ENCODE results near the gene SRGAP3.
"Not testable (repeated sequence)": the region's sequence is repeated elsewhere in the genome, so short reads cannot be mapped to it uniquely, and the experiment has no call there.

The SRGAP3 gene

DNA sequence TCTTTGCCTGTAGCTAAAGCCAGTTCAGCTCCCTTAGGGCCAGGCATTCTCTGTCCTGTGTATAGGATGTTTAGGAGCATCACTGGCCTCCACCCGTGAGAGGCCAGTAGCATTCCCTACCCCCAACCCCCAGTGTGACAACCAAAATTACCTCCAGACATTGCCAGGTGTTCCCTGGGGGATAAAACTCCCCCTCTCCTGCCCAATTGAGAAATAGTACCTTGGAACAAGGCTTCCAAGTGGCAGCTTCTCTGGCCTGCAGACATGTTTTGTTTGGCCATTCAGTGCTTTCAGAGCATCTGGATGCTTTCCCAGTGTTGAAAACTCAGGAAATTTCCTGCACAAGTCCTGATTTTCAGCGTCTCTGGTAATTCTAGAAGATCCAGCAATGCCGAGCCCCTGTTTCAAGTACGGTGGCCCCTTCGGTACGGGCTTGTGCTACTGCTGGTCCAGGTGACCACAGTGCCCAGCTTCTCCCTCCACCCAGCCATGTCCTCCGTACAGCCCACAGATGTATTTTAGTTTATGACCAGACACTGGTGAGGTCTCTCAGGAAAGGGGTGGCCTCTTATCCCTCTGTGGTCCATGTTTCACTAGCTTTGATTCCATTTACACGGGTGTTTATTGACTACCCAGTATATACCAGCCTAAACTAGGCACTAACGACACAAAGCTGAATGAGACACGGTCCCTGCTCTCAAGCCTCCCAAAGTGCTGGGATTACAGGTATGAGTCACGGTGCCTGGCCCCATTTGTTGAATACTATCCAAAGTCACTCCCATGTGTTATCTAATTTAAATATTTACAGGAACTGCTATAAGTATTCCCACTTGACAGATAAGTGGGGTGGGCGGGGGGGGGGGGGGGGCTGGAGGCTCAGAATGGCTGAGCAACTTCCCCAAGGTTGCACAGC is 160.7 kb downstream of the SRGAP3 start:
- TF ChIP-seq, protein P1, sequence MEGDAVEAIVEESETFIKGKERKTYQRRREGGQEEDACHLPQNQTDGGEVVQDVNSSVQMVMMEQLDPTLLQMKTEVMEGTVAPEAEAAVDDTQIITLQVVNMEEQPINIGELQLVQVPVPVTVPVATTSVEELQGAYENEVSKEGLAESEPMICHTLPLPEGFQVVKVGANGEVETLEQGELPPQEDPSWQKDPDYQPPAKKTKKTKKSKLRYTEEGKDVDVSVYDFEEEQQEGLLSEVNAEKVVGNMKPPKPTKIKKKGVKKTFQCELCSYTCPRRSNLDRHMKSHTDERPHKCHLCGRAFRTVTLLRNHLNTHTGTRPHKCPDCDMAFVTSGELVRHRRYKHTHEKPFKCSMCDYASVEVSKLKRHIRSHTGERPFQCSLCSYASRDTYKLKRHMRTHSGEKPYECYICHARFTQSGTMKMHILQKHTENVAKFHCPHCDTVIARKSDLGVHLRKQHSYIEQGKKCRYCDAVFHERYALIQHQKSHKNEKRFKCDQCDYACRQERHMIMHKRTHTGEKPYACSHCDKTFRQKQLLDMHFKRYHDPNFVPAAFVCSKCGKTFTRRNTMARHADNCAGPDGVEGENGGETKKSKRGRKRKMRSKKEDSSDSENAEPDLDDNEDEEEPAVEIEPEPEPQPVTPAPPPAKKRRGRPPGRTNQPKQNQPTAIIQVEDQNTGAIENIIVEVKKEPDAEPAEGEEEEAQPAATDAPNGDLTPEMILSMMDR (IDR thresholded peaks at IDR 0.05) = no peak
- TF ChIP-seq ZFX (IDR thresholded peaks at IDR 0.05; ENCODE audit: borderline replicate concordance) = no peak
- H3K27ac ChIP-seq = no peak overlapping the region

DNA sequence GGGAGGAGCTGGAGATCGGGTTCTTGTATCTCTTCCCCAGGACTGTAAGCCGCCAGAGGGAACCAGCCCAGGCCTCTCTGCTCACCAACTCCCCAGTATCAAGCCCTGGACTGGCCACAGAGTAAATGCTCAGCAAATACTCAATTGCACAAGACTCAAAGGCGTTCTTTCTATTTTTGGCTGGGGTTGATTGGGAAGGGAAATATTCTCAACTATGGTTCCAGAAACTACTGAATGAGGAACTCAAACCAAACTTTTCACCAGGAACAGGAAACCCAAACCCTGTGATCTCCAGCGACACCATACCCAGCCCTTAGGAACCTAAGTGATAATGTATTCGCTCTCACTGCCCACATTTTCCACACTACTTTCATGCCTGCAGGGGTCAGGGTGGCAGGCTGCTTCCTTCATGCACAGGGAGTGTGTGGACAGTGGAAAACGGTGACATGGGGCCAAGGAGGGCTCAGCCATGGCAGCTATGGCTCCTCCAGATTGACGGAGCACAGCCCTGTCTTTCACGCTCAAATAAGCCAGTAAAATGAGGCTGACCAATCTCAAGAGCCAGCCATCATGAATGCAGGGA is 161.5 kb downstream of the SRGAP3 start:
- TF ChIP-seq, protein P1 (IDR thresholded peaks at IDR 0.05) = no peak
- no peak for TF ChIP-seq ZFX (IDR thresholded peaks at IDR 0.05; ENCODE audit: borderline replicate concordance)
- H3K27ac ChIP-seq = no peak overlapping the region

DNA sequence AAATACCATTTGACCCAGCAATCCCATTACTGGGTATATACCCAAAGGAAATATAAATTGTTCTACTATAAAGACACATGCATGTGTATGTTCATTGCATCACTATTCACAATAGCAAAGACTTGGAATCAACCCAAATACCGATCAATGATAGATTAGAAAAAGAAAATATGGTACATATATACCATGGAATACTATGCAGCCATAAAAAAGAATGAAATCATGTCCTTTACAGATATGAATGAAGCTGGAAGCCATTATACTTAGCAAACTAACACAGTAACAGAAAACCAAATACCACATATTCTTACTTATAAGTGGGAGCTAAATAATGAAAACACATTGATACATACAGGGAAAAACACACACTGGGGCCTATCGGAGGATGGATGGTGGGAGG is 164.0 kb downstream of the SRGAP3 start:
- H3K27ac ChIP-seq = not testable (repeated sequence)

DNA sequence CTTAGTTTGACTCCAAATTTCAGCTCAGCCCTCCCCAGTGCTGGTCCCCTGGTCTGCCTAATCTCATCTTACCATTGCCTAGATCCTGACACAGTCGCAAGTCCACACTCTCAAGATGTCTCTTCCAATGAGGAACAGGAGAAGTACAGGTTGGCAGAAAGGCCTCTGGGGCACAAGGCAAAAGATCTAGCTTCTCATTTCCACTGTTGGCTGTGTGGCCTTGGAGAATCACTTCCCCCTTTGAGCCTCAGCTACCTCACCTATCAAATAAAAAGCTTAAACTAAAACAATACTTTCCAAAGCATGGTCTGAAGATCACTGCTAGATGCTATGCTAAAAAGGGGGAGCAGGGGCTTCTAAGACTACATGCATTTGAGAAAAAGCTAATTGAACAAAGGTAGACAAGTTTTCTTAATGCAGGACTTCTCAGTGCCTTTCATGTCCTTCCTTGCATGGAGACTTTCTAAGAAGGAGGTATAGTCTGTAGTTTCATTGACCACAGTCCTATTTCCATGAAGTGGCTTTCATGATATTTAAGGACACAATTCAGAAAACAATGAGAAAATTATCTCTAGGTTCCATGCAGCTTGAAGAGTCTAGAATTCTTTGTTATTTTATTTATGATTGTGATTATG is 168.1 kb downstream of the SRGAP3 start:
- H3K27ac ChIP-seq = no peak overlapping the region
- TF ChIP-seq, protein P1 (IDR thresholded peaks at IDR 0.05) = no peak
- TF ChIP-seq ZFX (IDR thresholded peaks at IDR 0.05; ENCODE audit: borderline replicate concordance) = no peak

- TF ChIP-seq, protein P1 (IDR thresholded peaks at IDR 0.05) = no peak
- no peak for TF ChIP-seq ZFX (IDR thresholded peaks at IDR 0.05; ENCODE audit: borderline replicate concordance)
- no peak overlapping the region for H3K27ac ChIP-seq
Observed at GRCh38 chr3:9080163-9080562, 169.3 kb downstream of the SRGAP3 start.

GRCh38 chr3:9079676-9080075 is 169.8 kb downstream of the SRGAP3 start:
- TF ChIP-seq ZFX (IDR thresholded peaks at IDR 0.05; ENCODE audit: borderline replicate concordance) = no peak
- TF ChIP-seq, protein P1 (IDR thresholded peaks at IDR 0.05) = no peak
- no peak overlapping the region for H3K27ac ChIP-seq

DNA sequence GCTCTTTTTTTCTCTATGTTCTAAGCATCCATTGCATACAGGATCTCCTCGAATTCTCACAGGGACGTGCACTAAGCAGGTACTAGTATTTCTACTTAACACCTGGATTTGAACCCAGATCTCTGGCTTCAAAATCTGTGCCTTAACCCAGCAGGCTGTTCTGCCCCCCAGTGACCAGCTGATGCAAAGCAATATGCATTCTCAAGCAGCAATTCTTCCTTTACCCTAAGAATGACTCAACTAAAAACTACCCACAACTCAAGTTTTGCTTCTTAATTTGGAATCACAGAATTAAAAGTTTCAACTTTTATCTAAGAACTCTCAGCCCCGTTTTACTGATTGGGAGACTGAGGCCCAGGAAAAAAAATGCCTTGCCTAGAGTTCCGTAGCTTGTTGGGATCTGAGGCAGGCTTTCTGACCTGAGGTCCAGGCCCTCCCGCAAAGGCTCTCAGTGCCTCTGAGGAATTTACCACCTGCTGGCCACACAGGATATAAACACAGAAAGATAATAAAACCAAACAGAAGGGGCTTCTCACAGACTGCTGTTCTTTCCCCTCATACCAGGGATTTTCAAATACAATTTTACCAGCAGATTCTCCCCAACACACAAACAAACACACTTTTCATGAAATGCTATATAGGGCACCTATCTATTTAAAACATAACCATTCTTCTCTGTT is 170.7 kb downstream of the SRGAP3 start:
- H3K27ac ChIP-seq = no peak overlapping the region
- TF ChIP-seq ZFX (IDR thresholded peaks at IDR 0.05; ENCODE audit: borderline replicate concordance) = no peak
- TF ChIP-seq, protein P1 (IDR thresholded peaks at IDR 0.05) = no peak
